Endodermal cell (in vitro differentiated cells): ENCODE results near the gene BHLHA15. TPM values are rescaled to one million over a fixed set of nuclear protein-coding genes. Genes with fewer than 3 reads are reported as not detected.

ENCODE experiments used
- DNase-seq: peaks from one replicate; pipeline ENCODE4 v3.0.0-alpha.2; 2017
- H3K27ac ChIP-seq: 2 replicates; pipeline ENCODE4 v1.5.1; 2013; ENCODE audit warnings: mild to moderate bottlenecking, low read depth, low read length, moderate library complexity
- H3K27me3 ChIP-seq: 2 replicates; pipeline ENCODE4 v1.6.1; 2013; ENCODE audit warnings: mild to moderate bottlenecking, low read length, moderate library complexity; ENCODE audit not compliant: insufficient read depth, control insufficient read depth, poor library complexity, severe bottlenecking
- H3K36me3 ChIP-seq: 2 replicates; pipeline ENCODE4 v1.7.0; 2013; ENCODE audit warnings: mild to moderate bottlenecking, low read length, moderate library complexity; ENCODE audit not compliant: control insufficient read depth, insufficient read depth
- H3K4me1 ChIP-seq: one replicate; pipeline ENCODE4 v1.7.0; 2013; ENCODE audit warnings: low read length; ENCODE audit not compliant: control insufficient read depth, insufficient read depth
- H3K4me3 ChIP-seq: 2 replicates; pipeline ENCODE4 v1.5.1; 2013; ENCODE audit warnings: mild to moderate bottlenecking, low read length, moderate library complexity
- H3K9ac ChIP-seq: 2 replicates; pipeline ENCODE4 v1.6.1; 2013; ENCODE audit warnings: mild to moderate bottlenecking, low read length, moderate library complexity; ENCODE audit not compliant: poor library complexity, severe bottlenecking; ENCODE audit errors: extremely low read depth
- H3K9me3 ChIP-seq: 2 replicates; pipeline ENCODE4 v1.6.1; 2013; ENCODE audit warnings: mild to moderate bottlenecking, low read length, moderate library complexity; ENCODE audit not compliant: control insufficient read depth
- H3K27ac Mint-ChIP-seq: 2 replicates; pipeline ENCODE4 v1.8.0; 2020; ENCODE audit warnings: mixed read lengths
- H3K27me3 Mint-ChIP-seq: 2 replicates; pipeline ENCODE4 v1.8.0; 2021; ENCODE audit warnings: mild to moderate bottlenecking, mixed read lengths; ENCODE audit not compliant: insufficient read depth
- H3K36me3 Mint-ChIP-seq: 2 replicates; pipeline ENCODE4 v1.8.0; 2020; ENCODE audit warnings: low read depth, mixed read lengths
- H3K4me1 Mint-ChIP-seq: 2 replicates; pipeline ENCODE4 v1.8.0; 2020; ENCODE audit warnings: mixed read lengths
- H3K4me3 Mint-ChIP-seq: 2 replicates; pipeline ENCODE4 v1.8.0; 2020; ENCODE audit warnings: mild to moderate bottlenecking, moderate library complexity, mixed read lengths
- H3K9me3 Mint-ChIP-seq: 2 replicates; pipeline ENCODE4 v1.8.0; 2020; ENCODE audit warnings: mild to moderate bottlenecking, mixed read lengths
- CTCF ChIP-seq: fragments of 200-600 bp; sonication (generic); conservative IDR thresholded peaks from 2 replicates; pipeline ENCODE4 v1.5.0; 2021; ENCODE audit warnings: antibody characterized with exemption, mild to moderate bottlenecking
- WGBS, 2 experiments: methylation state at CpG; one replicate each; pipeline versions ENCODE4 v1.1.5 to v1.1.7; 2013; ENCODE audit warnings: missing lambda C conversion rate in 2 of 2, mixed read lengths in 1 of 2; ENCODE audit not compliant: insufficient coverage in 1 of 2, insufficient read length in 1 of 2; 5-methylcytosine and 5-hydroxymethylcytosine counted together
- total RNA-seq, 2 donors: library from RNA; stranded (reverse); fragmentation: NEBNext Ultra II Directional in 1 of 2; extraction: Animal tissue kit (Norgen Biotek cat#: 25700) in 1 of 2; gene quantifications; 2 replicates in 1 of 2; 3 replicates in 1 of 2; pipeline ENCODE4 v1.2.1, GENCODE V29; 2021

The BHLHA15 gene
- total RNA-seq, 2 donors from 2014 or later: 0.86 to 0.95 TPM

GRCh38 chr7:98250789-98251188 is 39.5 kb downstream of the BHLHA15 start:
- H3K4me3 Mint-ChIP-seq: peak overlapping the region; percentile 90
- Histone ChIP-seq H3K27ac (no peak overlapping the region), H3K4me1 (peaks cover 5% of the 10 kb centered on the region), H3K9me3 (no peaks in the 10 kb centered on the region), H3K36me3 (no peaks in the 10 kb centered on the region), H3K9ac (peak overlapping the region; percentile 39), H3K4me3 (peak overlapping the region; percentile 87), H3K27me3 (no peaks in the 10 kb centered on the region)
- peaks cover 11% of the 10 kb centered on the region for H3K36me3 Mint-ChIP-seq
- H3K27ac Mint-ChIP-seq: peak overlapping the region; percentile 35
- H3K9me3 Mint-ChIP-seq: no peaks in the 10 kb centered on the region
- TF ChIP-seq CTCF: no peak
- H3K27me3 Mint-ChIP-seq: no peaks in the 10 kb centered on the region
- H3K4me1 Mint-ChIP-seq: peaks cover 18% of the 10 kb centered on the region
- 60 to 100% methylated on average over 1 to 3 of the region's 3 CpGs for WGBS, 2 experiments
- DNase-seq: no peak

- Histone ChIP-seq H3K4me3 (peak overlapping the region; percentile 87), H3K9ac (peak overlapping the region; percentile 39), H3K36me3 (no peaks in the 10 kb centered on the region), H3K27me3 (no peaks in the 10 kb centered on the region), H3K4me1 (peaks cover 5% of the 10 kb centered on the region), H3K27ac (no peak overlapping the region), H3K9me3 (no peaks in the 10 kb centered on the region)
- no peaks in the 10 kb centered on the region for H3K9me3 Mint-ChIP-seq
- H3K27ac Mint-ChIP-seq: peak overlapping the region; percentile 83
- TF ChIP-seq CTCF: no peak
- 15 to 20% methylated on average over 7 to 9 of the region's 9 CpGs for WGBS, 2 experiments
- H3K4me3 Mint-ChIP-seq: peak overlapping the region; percentile 90
- H3K27me3 Mint-ChIP-seq: no peaks in the 10 kb centered on the region
- H3K36me3 Mint-ChIP-seq: peaks cover 11% of the 10 kb centered on the region
- peaks cover 18% of the 10 kb centered on the region for H3K4me1 Mint-ChIP-seq
- DNase-seq: no peak
Observed at GRCh38 chr7:98251231-98251600, 40.0 kb downstream of the BHLHA15 start.

DNA sequence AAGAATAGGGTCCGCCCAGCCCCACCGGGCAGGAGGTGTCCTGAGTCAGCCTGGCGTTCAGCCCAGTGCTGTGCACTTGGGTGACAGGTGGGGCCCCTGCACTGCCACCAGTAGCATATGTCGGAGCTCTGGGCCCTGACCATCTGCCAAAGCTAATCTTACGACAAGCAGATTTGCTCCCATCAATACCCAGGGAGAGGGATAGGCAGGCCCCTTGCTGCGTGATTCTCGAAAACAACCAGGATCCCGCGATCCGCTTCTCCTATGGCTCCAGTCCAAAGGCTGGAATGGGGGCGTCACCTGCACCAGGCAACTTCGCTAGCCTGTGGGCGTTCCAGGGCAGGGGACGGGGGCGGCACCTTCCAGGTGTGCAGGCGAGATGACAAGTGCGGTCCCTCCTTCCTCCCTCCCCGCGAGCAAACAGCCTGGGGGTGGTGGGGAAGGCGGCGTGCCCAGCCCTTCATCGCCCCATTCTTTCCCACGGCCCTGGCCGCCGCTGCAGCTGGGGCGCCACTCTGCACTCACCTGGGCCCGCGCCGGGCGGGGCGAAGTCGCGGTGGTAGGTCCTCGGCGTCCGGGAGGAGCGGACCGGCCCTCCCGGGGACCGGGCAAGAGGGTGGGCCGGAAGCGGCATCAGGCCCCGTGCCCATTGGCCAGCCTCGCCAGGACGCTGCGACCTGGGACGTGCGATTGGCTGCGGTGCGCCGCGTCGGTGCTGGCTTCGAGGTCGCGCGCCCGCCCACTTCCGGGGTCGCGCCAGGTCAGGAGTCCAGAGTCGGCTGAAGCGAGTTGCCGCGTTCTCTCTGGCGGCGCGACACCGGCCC is 40.6 kb downstream of the BHLHA15 start, which contains the start of gene TECPR1:
TSS of gene TECPR1 (minus strand) at position 632 of the 824 bp plus-strand sequence. CDS start 6,086 bp downstream, outside the sequence.
- Mint-ChIP-seq H3K4me1 (peaks cover 18% of the 10 kb centered on the region), H3K27me3 (no peaks in the 10 kb centered on the region), H3K27ac (peak within 1 kb of the TSS; percentile 83), H3K4me3 (peak within 1 kb of the TSS; percentile 90), H3K36me3 (peaks cover 14% of the 10 kb centered on the region), H3K9me3 (no peaks in the 10 kb centered on the region)
- H3K27ac ChIP-seq: peak within 1 kb of the TSS; percentile 13
- H3K36me3 ChIP-seq: no peaks in the 10 kb centered on the region
- peak within 1 kb of the TSS; percentile 39 for H3K9ac ChIP-seq
- H3K4me3 ChIP-seq: peak within 1 kb of the TSS; percentile 87
- no peaks in the 10 kb centered on the region for H3K9me3 ChIP-seq
- peak; percentile 98 for DNase-seq
- no peak for TF ChIP-seq CTCF
- WGBS, 2 experiments: 1% methylated on average over 19 to 69 of the region's 69 CpGs
- H3K27me3 ChIP-seq: no peaks in the 10 kb centered on the region
- H3K4me1 ChIP-seq: peaks cover 5% of the 10 kb centered on the region
